Natural killer cell (primary cell): Measurements from ENCODE around the gene LMNTD2. TPM values are rescaled to one million over a fixed set of nuclear protein-coding genes. Genes with fewer than 3 reads are reported as not detected.

ENCODE experiments used
- ATAC-seq, 3 donors: fragments of 150-1000 bp in 2 of 3; fragments of 200-7000 bp in 1 of 3; cut with Tn5 transposase; 1 replicate in 1 of 3; 2 replicates in 2 of 3; pipeline ENCODE4 v1.10.0; 2021; ENCODE audit warnings: mild to moderate bottlenecking in 2 of 3, moderate library complexity in 2 of 3
- DNase-seq, 2 donors: peaks; one replicate each; pipeline versions ENCODE4 v3.0.0 to v3.0.0-alpha.2; 2013 to 2021; ENCODE audit warnings: mixed read lengths in 1 of 2
- H3K27ac ChIP-seq: one replicate; pipeline ENCODE4 v1.5.1; 2013; ENCODE audit warnings: mild to moderate bottlenecking, low read length
- H3K27me3 ChIP-seq: one replicate; pipeline ENCODE4 v1.6.1; 2013; ENCODE audit warnings: low read length; ENCODE audit not compliant: control insufficient read depth, insufficient read depth
- H3K36me3 ChIP-seq: one replicate; pipeline ENCODE4 v1.6.1; 2013; ENCODE audit warnings: low read length; ENCODE audit not compliant: control insufficient read depth, insufficient read depth
- H3K4me1 ChIP-seq: one replicate; pipeline ENCODE4 v1.6.1; 2013; ENCODE audit warnings: low read length; ENCODE audit not compliant: control insufficient read depth, insufficient read depth
- H3K4me3 ChIP-seq: one replicate; pipeline ENCODE4 v1.5.1; 2013; ENCODE audit warnings: low read length
- H3K9me3 ChIP-seq: one replicate; pipeline ENCODE4 v1.6.1; 2013; ENCODE audit warnings: low read length; ENCODE audit not compliant: control insufficient read depth, insufficient read depth
- H3K27ac Mint-ChIP-seq, 2 donors: one replicate each; pipeline ENCODE4 v1.8.0; 2022; ENCODE audit warnings: mild to moderate bottlenecking in 2 of 2, mixed read lengths in 2 of 2, moderate library complexity in 1 of 2
- H3K27me3 Mint-ChIP-seq, 2 donors: one replicate each; pipeline ENCODE4 v1.8.0; 2022; ENCODE audit warnings: low read depth in 2 of 2, mixed read lengths in 2 of 2
- H3K36me3 Mint-ChIP-seq: one replicate; pipeline ENCODE4 v1.8.0; 2022; ENCODE audit warnings: mixed read lengths
- H3K4me1 Mint-ChIP-seq, 2 donors: one replicate each; pipeline ENCODE4 v1.8.0; 2022; ENCODE audit warnings: mixed read lengths in 2 of 2
- H3K4me3 Mint-ChIP-seq: one replicate; pipeline ENCODE4 v1.8.0; 2022; ENCODE audit warnings: mild to moderate bottlenecking, moderate library complexity, mixed read lengths
- H3K9me3 Mint-ChIP-seq, 2 donors: one replicate each; pipeline ENCODE4 v1.8.0; 2022; ENCODE audit warnings: mixed read lengths in 2 of 2
- CTCF ChIP-seq: fragments of 200-600 bp; IDR thresholded peaks from one replicate; pipeline ENCODE4 v1.8.0; 2022; ENCODE audit warnings: antibody characterized with exemption
- WGBS: methylation state at CpG from one replicate; pipeline ENCODE4 v1.1.7; 2013; ENCODE audit warnings: missing lambda C conversion rate; ENCODE audit not compliant: insufficient coverage; 5-methylcytosine and 5-hydroxymethylcytosine counted together
- intact Hi-C: fragments of 100-400 bp; cut with micrococcal nuclease; formaldehyde crosslinking; loops from one replicate; pipeline ENCODE4 v1.14.2; 2022
- total RNA-seq, 4 donors: library from RNA; stranded (reverse); fragments of 120-200 nt in 1 of 4; gene quantifications; one replicate each; pipeline versions ENCODE4 v1.2.3 to v1.2.4, GENCODE V29; 2013 to 2022

Gene LMNTD2
- total RNA-seq, 3 donors from 2014 or later (not counting 1 experiment from before 2014, with no cell fraction given), result 3.5 to 5.2 (median 5.0) TPM

- Histone ChIP-seq H3K27me3 (no peaks in the 10 kb centered on the region), H3K9me3 (no peaks in the 10 kb centered on the region), H3K27ac (no peak overlapping the region), H3K36me3 (peaks cover 6% of the 10 kb centered on the region), H3K4me1 (peaks cover 2% of the 10 kb centered on the region), H3K4me3 (no peak overlapping the region)
- H3K4me1 Mint-ChIP-seq, result no peaks in the 10 kb centered on the region
- TF ChIP-seq CTCF, result no peak
- no peak for DNase-seq
- peaks cover 0 to 3% of the 10 kb centered on the region in 2 donors for H3K9me3 Mint-ChIP-seq
- H3K27ac Mint-ChIP-seq, result no peak overlapping the region
- 95% methylated on average over 28 of the region's 29 CpGs for WGBS
- intact Hi-C loops, result no loop called here
- H3K27me3 Mint-ChIP-seq, result no peaks in the 10 kb centered on the region
- no peak for ATAC-seq
- H3K4me3 Mint-ChIP-seq, result no peak overlapping the region
- no peaks in the 10 kb centered on the region for H3K36me3 Mint-ChIP-seq
Observed at GRCh38 chr11:512761-513595, 47.6 kb downstream of the LMNTD2 start.

GRCh38 chr11:508956-509355, 51.6 kb downstream of the LMNTD2 start:
- Mint-ChIP-seq H3K4me1 (peaks cover 8 to 18% of the 10 kb centered on the region in 2 donors), H3K4me3 (peak overlapping the region; percentile 17), H3K9me3 (no peaks in the 10 kb centered on the region), H3K27me3 (no peaks in the 10 kb centered on the region), H3K36me3 (no peaks in the 10 kb centered on the region), H3K27ac (no peak overlapping the region)
- Histone ChIP-seq H3K27me3 (no peaks in the 10 kb centered on the region), H3K36me3 (peaks cover 6% of the 10 kb centered on the region), H3K27ac (no peak overlapping the region), H3K4me1 (peaks cover 33% of the 10 kb centered on the region), H3K9me3 (no peaks in the 10 kb centered on the region), H3K4me3 (no peak overlapping the region)
- intact Hi-C loops, result loop anchor here (5.0 kb wide), 1 partner anchor 102 kb away; no protein-coding TSS in a partner anchor
- DNase-seq (no peak), ATAC-seq (no peak)
- TF ChIP-seq CTCF, result no peak
- WGBS, result 88% methylated on average over 3 of the region's 5 CpGs

DNA sequence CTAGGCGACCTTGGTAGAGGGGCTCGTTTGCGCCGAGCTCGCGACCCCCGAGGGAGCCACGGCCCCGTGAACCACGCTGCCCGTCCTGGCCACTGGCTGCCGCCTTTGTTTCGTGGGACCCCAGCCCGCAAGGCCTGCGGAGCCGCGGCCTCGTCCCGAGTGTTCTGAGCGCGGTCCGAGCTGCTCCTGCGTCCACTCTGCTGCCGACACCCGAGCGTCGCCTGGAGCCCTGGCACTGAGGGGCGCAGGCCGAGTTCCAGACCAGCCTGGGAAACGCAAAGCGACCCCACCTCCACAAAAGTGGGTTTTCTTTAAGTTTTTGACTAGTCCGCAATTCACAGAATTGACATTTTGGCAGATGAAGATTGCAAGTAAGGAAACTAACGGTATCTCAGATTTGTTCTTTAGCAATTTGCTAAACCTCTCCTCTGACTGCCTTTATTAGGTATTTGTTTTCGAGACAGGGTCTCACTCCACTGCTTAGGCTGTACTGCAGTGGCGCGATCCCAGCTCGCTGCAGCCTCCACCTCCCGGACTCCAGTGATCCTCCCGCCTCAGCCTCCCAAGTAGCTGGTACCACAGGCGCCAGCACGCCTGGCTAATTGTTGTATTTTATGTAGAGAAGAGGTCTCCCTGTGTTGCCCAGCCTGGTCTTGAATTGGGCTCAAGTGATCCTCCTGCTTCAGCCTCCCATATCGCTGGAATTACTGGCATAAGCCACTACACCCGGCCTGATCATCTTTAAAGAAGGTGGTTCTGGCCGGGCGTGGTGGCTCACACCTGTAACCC, 52.6 kb downstream of the LMNTD2 start:
- no peak for TF ChIP-seq CTCF
- Mint-ChIP-seq H3K27ac (peak overlapping the region in 1 of 2 donors; percentile 99), H3K36me3 (no peaks in the 10 kb centered on the region), H3K9me3 (no peaks in the 10 kb centered on the region), H3K4me1 (peaks cover 8 to 18% of the 10 kb centered on the region in 2 donors), H3K4me3 (peak overlapping the region; percentile 31), H3K27me3 (no peaks in the 10 kb centered on the region)
- Histone ChIP-seq H3K27ac (no peak overlapping the region), H3K9me3 (no peaks in the 10 kb centered on the region), H3K4me3 (peak overlapping the region; percentile 17), H3K36me3 (peaks cover 6% of the 10 kb centered on the region), H3K27me3 (no peaks in the 10 kb centered on the region), H3K4me1 (peaks cover 41% of the 10 kb centered on the region)
- DNase-seq, result no peak
- WGBS, result 44% methylated on average over 45 of the region's 45 CpGs
- ATAC-seq, result no peak
- intact Hi-C loops, result loop anchor here (2.0 to 5.0 kb wide), 3 partner anchors 57 to 239 kb away; partner anchors contain the start of gene PTDSS2
